ENCODE results near the gene QSOX2. TPM values are rescaled to one million over a fixed set of nuclear protein-coding genes. Genes with fewer than 3 reads are reported as not detected.
A peak's percentile ranks its signal among the peaks of the same experiment; 100 is the strongest.

The QSOX2 gene
- total and polyA plus RNA-seq, 7 donors = 0.60 to 10.1 (median 3.5) TPM

GRCh38 chr9:136228107-136228875, 17.3 kb downstream of the QSOX2 start:
- H3K9me3 ChIP-seq = no peaks in the 10 kb centered on the region
- no peak overlapping the region for H3K27ac ChIP-seq
- TF ChIP-seq EP300 (IDR thresholded peaks at IDR 0.05) = no peak
- no peak for TF ChIP-seq POLR2AphosphoS5 (IDR thresholded peaks at IDR 0.05)
- TF ChIP-seq CTCF (IDR thresholded peaks at IDR 0.05) = no peak
- no peak for TF ChIP-seq POLR2A (IDR thresholded peaks at IDR 0.05)
- intact Hi-C loops (cut with DNase I) = no loop called here
- H3K36me3 ChIP-seq = peaks cover 0 to 13% (median 8%) of the 10 kb centered on the region in 4 donors
- H3K4me3 ChIP-seq = no peak overlapping the region
- DNase-seq = no peak
- 85 to 89% methylated on average over 18 of the region's 18 CpGs for WGBS, 2 donors
- H3K27me3 ChIP-seq = no peaks in the 10 kb centered on the region
- H3K4me1 ChIP-seq = no peaks in the 10 kb centered on the region

- H3K27ac ChIP-seq = no peak overlapping the region
- TF ChIP-seq CTCF (IDR thresholded peaks at IDR 0.05) (no peak), POLR2A (IDR thresholded peaks at IDR 0.05) (no peak), EP300 (IDR thresholded peaks at IDR 0.05) (no peak), POLR2AphosphoS5 (IDR thresholded peaks at IDR 0.05) (no peak)
These were observed 18.8 kb downstream of the QSOX2 start for GRCh38 chr9:136226680-136227407.

GRCh38 chr9:136225748-136226679, 19.6 kb downstream of the QSOX2 start:
- Histone ChIP-seq H3K9me3 (no peaks in the 10 kb centered on the region), H3K27me3 (no peaks in the 10 kb centered on the region), H3K4me1 (no peaks in the 10 kb centered on the region), H3K36me3 (peaks cover 4 to 30% (median 13%) of the 10 kb centered on the region in 4 donors), H3K4me3 (no peak overlapping the region), H3K27ac (no peak overlapping the region)
- no peak for TF ChIP-seq POLR2A (IDR thresholded peaks at IDR 0.05)
- peak in 3 of 4 experiments; percentile 32 to 70 (median 62) for TF ChIP-seq CTCF (IDR thresholded peaks at IDR 0.05)
- no peak for TF ChIP-seq EP300 (IDR thresholded peaks at IDR 0.05)
- no peak for DNase-seq
- WGBS, 2 donors = 73 to 75% methylated on average over 30 of the region's 30 CpGs
- intact Hi-C loops (cut with DNase I) = no loop called here

More at GRCh38 chr9:136226680-136227407, 18.8 kb downstream of the QSOX2 start:
- 93 to 95% methylated on average over 30 of the region's 30 CpGs for WGBS, 2 donors
- H3K4me3 ChIP-seq = no peak overlapping the region
- no peaks in the 10 kb centered on the region for H3K9me3 ChIP-seq
- no peaks in the 10 kb centered on the region for H3K4me1 ChIP-seq
- no peak for DNase-seq
- peaks cover 4 to 22% (median 13%) of the 10 kb centered on the region in 4 donors for H3K36me3 ChIP-seq
- no peaks in the 10 kb centered on the region for H3K27me3 ChIP-seq
- intact Hi-C loops (cut with DNase I) = no loop called here

- no peaks in the 10 kb centered on the region for H3K9me3 ChIP-seq
- H3K27ac ChIP-seq = no peak overlapping the region
- intact Hi-C loops (cut with DNase I) = no loop called here
- 75 to 88% methylated on average over 19 of the region's 19 CpGs for WGBS, 2 donors
- no peak for DNase-seq
- no peaks in the 10 kb centered on the region for H3K27me3 ChIP-seq
- H3K4me3 ChIP-seq = no peak overlapping the region
- TF ChIP-seq POLR2AphosphoS5 (IDR thresholded peaks at IDR 0.05) = no peak
- TF ChIP-seq EP300 (IDR thresholded peaks at IDR 0.05) = no peak
- TF ChIP-seq POLR2A (IDR thresholded peaks at IDR 0.05) = no peak
- TF ChIP-seq CTCF (IDR thresholded peaks at IDR 0.05) = no peak
- H3K4me1 ChIP-seq = no peaks in the 10 kb centered on the region
- H3K36me3 ChIP-seq = peaks cover 4 to 31% (median 13%) of the 10 kb centered on the region in 4 donors
These were observed 20.3 kb downstream of the QSOX2 start for GRCh38 chr9:136225366-136225747.
